KOPT-K1 (cell line): Measurements from ENCODE around the gene ARSG.
"Not testable (repeated sequence)": the region's sequence is repeated elsewhere in the genome, so short reads cannot be mapped to it uniquely, and the experiment has no call there.

ENCODE experiments used
- H3K27ac ChIP-seq: fragments of 200-600 bp; sonication (generic); 2 replicates; pipeline ENCODE4 v1.5.1; 2016; ENCODE audit warnings: antibody characterized with exemption, mild to moderate bottlenecking, low read depth, low read length; ENCODE audit not compliant: poor library complexity, severe bottlenecking
- H3K36me3 ChIP-seq: fragments of 200-600 bp; sonication (generic); 2 replicates; pipeline ENCODE4 v1.5.1; 2017; ENCODE audit warnings: antibody characterized with exemption, mild to moderate bottlenecking, low read length, moderate library complexity; ENCODE audit not compliant: insufficient read depth
- H3K9me3 ChIP-seq: fragments of 200-600 bp; sonication (generic); 2 replicates; pipeline ENCODE4 v1.5.1; 2017; ENCODE audit warnings: antibody characterized with exemption, low read length, mild to moderate bottlenecking; ENCODE audit not compliant: insufficient read depth, poor library complexity, severe bottlenecking

The ARSG gene

GRCh38 chr17:68260051-68260762, 31.1 kb upstream of the ARSG start:
- H3K9me3 ChIP-seq, result no peaks in the 10 kb centered on the region
- peaks cover 15% of the 10 kb centered on the region for H3K36me3 ChIP-seq
- peak overlapping the region; percentile 74 for H3K27ac ChIP-seq

DNA sequence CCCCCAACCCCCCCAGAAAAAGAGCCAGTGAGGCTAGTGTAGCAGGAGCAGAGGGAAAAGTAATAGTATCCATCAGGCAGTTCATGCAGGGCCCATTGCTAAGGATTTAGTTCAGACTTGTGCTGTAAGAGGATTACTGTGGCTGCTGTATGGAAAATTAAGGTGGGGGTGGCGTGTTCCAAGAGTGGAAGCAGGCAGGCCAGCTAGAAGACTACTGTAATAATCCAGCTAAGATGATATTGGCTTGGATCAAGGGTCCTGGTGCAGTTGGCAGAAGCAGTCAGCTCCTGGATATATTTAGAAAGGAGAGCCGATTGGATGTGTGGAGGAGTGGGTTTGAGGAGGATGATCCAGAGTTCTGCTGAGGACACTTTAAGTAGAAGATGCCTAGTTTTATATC, 28.8 kb upstream of the ARSG start:
- H3K9me3 ChIP-seq, H3K36me3 ChIP-seq: not testable (repeated sequence)
- peak overlapping the region; percentile 17 for H3K27ac ChIP-seq

GRCh38 chr17:68263101-68263681, 28.1 kb upstream of the ARSG start:
- H3K27ac ChIP-seq, result peak overlapping the region; percentile 17
- H3K36me3 ChIP-seq, H3K9me3 ChIP-seq: not testable (repeated sequence)

DNA sequence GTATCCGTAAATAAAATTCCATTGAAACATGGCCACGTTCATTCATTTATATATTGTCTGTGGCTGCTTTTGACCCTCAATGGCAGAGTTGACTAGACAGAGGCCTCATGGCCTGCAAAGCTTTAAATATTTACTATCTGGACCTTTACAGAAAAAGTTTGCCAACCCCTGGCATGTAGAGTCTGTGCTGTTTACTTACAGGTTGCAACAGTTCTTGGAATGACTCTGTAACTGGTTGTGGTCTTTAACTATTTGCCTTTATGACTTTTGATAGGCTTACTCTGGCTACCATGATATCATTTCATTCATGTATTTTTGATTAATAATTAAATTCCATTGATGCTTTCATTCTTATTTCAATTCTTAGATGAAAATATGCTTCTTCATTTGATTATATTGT, 25.5 kb upstream of the ARSG start:
- not testable (repeated sequence) for H3K27ac ChIP-seq, H3K9me3 ChIP-seq
- H3K36me3 ChIP-seq, result peaks cover 17% of the 10 kb centered on the region

DNA sequence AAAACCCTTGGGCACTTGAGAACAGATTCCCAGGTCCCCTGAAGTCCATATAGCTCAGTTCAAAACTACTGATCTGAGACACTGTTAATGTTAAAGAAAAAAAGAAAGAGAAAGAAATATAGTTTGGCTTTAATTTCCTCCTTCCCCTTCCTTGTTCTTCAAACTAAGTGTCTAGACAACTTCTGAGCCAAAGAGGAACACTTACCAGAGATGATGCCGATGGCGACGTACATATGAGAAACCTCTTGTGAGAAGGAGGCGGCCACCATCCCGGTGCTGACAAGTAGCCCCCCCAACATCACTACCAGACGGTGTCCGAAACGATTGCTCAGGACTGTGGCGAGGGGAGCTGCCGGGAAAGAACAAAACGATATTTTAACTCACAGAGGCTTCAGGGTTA, 17.6 kb upstream of the ARSG start:
- Histone ChIP-seq H3K36me3 (peaks cover 52% of the 10 kb centered on the region), H3K27ac (no peak overlapping the region), H3K9me3 (peaks cover 9% of the 10 kb centered on the region)

GRCh38 chr17:68276339-68276738, 15.0 kb upstream of the ARSG start:
- H3K36me3 ChIP-seq, result peaks cover 47% of the 10 kb centered on the region
- not testable (repeated sequence) for H3K9me3 ChIP-seq, H3K27ac ChIP-seq

GRCh38 chr17:68277807-68278206, 13.5 kb upstream of the ARSG start:
- peaks cover 9% of the 10 kb centered on the region for H3K9me3 ChIP-seq
- H3K27ac ChIP-seq, result no peak overlapping the region
- H3K36me3 ChIP-seq, result peaks cover 33% of the 10 kb centered on the region

- not testable (repeated sequence) for H3K9me3 ChIP-seq, H3K27ac ChIP-seq
- H3K36me3 ChIP-seq, result peaks cover 23% of the 10 kb centered on the region
These were observed 9.3 kb upstream of the ARSG start for GRCh38 chr17:68281965-68282364.

DNA sequence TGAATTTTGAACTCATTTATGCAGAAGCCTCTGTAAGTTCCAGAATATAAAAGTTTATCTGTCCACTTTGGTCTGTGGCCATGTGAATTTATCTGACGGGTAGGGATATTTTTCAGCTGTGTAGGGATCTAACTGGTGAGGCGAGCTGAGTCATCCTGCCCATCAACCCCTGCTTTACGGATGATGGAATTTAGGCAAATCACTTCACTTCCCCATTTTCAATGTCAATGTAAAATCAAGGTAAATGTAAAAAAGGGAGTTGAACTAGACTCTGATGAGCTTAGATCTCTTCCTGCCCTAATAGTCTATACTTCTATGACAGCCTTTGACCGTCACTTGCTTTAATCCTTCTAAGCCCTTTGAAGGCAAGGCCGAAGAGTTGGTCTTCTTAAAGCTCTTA, 2.9 kb upstream of the ARSG start:
- no peak overlapping the region for H3K27ac ChIP-seq

GRCh38 chr17:68288804-68289203, 2.5 kb upstream of the ARSG start:
- Histone ChIP-seq H3K9me3 (no peaks in the 10 kb centered on the region), H3K27ac (no peak overlapping the region), H3K36me3 (no peaks in the 10 kb centered on the region; the same call in 1 of the 2 replicates)

More for the DNA sequence above, 2.9 kb upstream of the ARSG start:
- H3K36me3 ChIP-seq, result no peaks in the 10 kb centered on the region; the same call in 1 of the 2 replicates
- H3K9me3 ChIP-seq, result no peaks in the 10 kb centered on the region

DNA sequence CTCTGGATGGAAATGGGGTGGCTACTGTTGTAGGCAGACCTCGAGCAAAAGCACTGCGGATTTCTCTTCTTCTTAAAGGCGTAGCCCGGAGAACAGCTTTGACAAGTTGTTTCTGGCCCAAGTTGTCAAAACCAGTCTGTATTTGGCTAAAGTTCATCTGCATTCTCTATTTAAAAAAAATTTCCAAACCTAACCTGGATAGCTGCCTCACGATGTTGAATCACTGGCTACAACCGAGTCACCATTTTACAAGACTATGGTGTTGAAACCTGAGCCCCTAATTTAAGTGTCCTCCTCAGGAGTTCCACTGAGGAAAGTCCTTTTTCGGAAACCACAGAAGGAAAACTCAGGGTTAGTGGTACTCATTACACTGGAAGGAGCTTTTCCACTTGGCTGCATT, 1.8 kb upstream of the ARSG start:
- Histone ChIP-seq H3K36me3 (no peaks in the 10 kb centered on the region; the same call in 1 of the 2 replicates), H3K9me3 (no peaks in the 10 kb centered on the region), H3K27ac (peak overlapping the region; percentile 96)

GRCh38 chr17:68289936-68290267, 1.4 kb upstream of the ARSG start:
- no peaks in the 10 kb centered on the region for H3K9me3 ChIP-seq
- H3K36me3 ChIP-seq, result no peaks in the 10 kb centered on the region; the same call in 1 of the 2 replicates
- H3K27ac ChIP-seq, result peak overlapping the region; percentile 96

- Histone ChIP-seq H3K27ac (peak overlapping the region; percentile 96), H3K9me3 (no peaks in the 10 kb centered on the region), H3K36me3 (no peaks in the 10 kb centered on the region)
These were observed 884 bp upstream of the ARSG start for GRCh38 chr17:68290268-68290954.

DNA sequence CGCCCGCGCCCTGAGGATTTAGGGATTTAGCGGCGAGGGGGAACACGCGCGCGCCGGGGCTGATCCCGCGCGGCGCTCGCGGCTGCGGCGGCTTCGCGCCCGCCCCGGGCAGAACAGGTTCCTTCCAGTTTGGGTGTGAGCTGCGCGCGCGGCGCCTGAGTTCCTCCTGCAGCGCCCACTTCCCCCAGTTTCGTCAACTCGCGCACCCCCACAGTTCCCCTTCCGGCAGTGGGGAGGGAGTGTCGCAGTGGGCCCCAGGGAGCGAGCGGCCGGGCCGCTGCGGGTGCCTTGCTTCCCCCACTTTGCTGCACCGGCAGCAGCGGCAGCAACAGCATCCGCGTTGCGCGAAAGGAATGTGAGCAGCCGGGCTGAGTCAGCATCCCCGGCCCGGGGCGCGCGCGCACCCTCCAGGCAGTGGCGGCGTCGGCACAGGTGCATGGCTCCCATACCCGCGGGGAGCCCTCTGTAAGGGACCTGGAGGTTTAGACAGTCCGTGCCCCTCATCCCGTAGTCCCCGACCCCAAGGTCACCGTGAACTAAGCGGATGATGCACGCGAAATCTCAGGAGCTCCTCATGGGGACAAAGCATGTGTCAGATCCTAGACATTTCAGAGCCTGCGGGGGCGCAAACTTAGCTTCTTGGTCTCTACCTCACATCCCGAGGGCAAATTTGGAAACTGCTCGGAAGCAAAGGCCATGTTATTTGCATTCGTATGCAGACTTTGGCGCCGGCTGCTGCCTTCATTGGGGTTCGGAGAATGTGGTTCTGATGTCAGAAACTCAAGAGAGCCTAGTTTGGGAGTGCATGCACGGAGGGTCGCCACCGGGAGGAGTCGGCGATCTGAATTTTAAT, 767 bp downstream of the ARSG start:
- H3K36me3 ChIP-seq, result no peaks in the 10 kb centered on the region
- H3K9me3 ChIP-seq, result no peaks in the 10 kb centered on the region
- H3K27ac ChIP-seq, result peak overlapping the region; percentile 96

DNA sequence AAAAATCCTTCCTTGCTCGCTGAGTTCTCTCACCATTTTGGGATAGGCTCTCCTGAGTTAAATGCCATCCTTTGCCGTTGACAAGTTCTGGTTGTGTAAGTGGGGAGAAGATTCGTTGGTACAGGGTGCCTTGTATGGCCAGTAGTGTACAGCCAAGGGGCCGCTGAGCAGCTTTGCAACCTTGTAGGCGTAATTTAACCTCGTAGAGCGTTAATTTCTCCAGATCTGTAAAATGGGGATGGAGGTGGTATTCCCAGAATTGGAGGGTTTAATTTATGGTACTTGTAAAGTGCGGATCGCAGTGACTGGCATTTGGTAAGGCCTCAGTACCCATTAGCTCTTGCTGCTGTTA, 1.4 kb downstream of the ARSG start:
- Histone ChIP-seq H3K9me3 (no peaks in the 10 kb centered on the region), H3K36me3 (no peaks in the 10 kb centered on the region), H3K27ac (peak overlapping the region; percentile 96)
